K562 (cell line): ENCODE measurements around the gene TTC9C. TPM values are rescaled to one million over a fixed set of nuclear protein-coding genes. Genes with fewer than 3 reads are reported as not detected.

Experiments used
- AFF1 ChIP-seq, 2 experiments: fragments of 450-650 bp; IDR thresholded peaks; 2 replicates each; pipeline ENCODE4 v1.6.1; 2018; ENCODE audit warnings: mild to moderate bottlenecking in 2 of 2, low read depth in 1 of 2; ENCODE audit not compliant: partially characterized antibody in 2 of 2
- ATF7 ChIP-seq: fragments of 450-650 bp; IDR thresholded peaks from 2 replicates; pipeline ENCODE4 v1.7.1; 2014; ENCODE audit warnings: mild to moderate bottlenecking, moderate library complexity
- CREB5 ChIP-seq: fragments of 250-450 bp; sonication (Bioruptor Pico); IDR thresholded peaks from 2 replicates; pipeline ENCODE4 v1.5.0; 2020; ENCODE audit warnings: mild to moderate bottlenecking
- HNRNPK ChIP-seq: fragments of 200-400 bp; formaldehyde crosslinking; IDR thresholded peaks from one replicate; pipeline ENCODE4 v1.6.1; 2018; ENCODE audit warnings: mild to moderate bottlenecking, low read depth, low read length; ENCODE audit not compliant: poor library complexity, severe bottlenecking
- KDM5B ChIP-seq: fragments of 200-600 bp; sonication (generic); IDR thresholded peaks from 2 replicates; pipeline ENCODE4 v1.6.1; 2012; ENCODE audit warnings: low read depth, mild to moderate bottlenecking, moderate library complexity, low read length, control low read depth, inconsistent platforms; ENCODE audit not compliant: insufficient replicate concordance
- PCBP1 ChIP-seq: fragments of 200-400 bp; formaldehyde crosslinking; IDR thresholded peaks from 2 replicates; pipeline ENCODE4 v1.6.1; 2018; ENCODE audit warnings: mild to moderate bottlenecking, low read depth, low read length; ENCODE audit not compliant: poor library complexity, severe bottlenecking
- RBBP5 ChIP-seq: fragments of 200-600 bp; sonication (generic); IDR thresholded peaks from 2 replicates; pipeline ENCODE4 v1.6.1; 2012; ENCODE audit warnings: borderline replicate concordance, mild to moderate bottlenecking, low read length, control low read depth, inconsistent platforms; ENCODE audit not compliant: insufficient read depth, poor library complexity, severe bottlenecking
- SPI1 ChIP-seq: IDR thresholded peaks from 2 replicates; pipeline ENCODE4 v1.6.1; 2011; ENCODE audit warnings: low read depth, low read length, control low read depth, borderline replicate concordance
- TCF7 ChIP-seq: sonication (generic); IDR thresholded peaks from 2 replicates; pipeline ENCODE4 v1.6.1; 2016; ENCODE audit warnings: antibody characterized with exemption, borderline replicate concordance
- TEAD1 ChIP-seq, 2 experiments: fragments of 450-650 bp in 1 of 2; sonication (generic) in 1 of 2; formaldehyde crosslinking; IDR thresholded peaks; 2 replicates each; pipeline versions ENCODE4 v1.4.0 to v1.8.0; 2020 to 2022; ENCODE audit warnings: mild to moderate bottlenecking in 2 of 2, missing genetic modification reagents in 1 of 2
- ZFP36 ChIP-seq: fragments of 150-350 bp; IDR thresholded peaks from 2 replicates; pipeline ENCODE4 v1.6.1; 2018; ENCODE audit warnings: low read length, low read depth; ENCODE audit not compliant: partially characterized antibody
- ZNF589 ChIP-seq: fragments of 200-800 bp; sonication (Bioruptor generic); IDR thresholded peaks from 2 replicates; pipeline ENCODE4 v1.6.1; 2016; ENCODE audit warnings: low read depth, missing genetic modification characterization, missing compliant biosample characterization
- ZNF76 ChIP-seq: fragments of 250-450 bp; sonication (Bioruptor Pico); IDR thresholded peaks from 2 replicates; pipeline ENCODE4 v1.4.0; 2020; ENCODE audit warnings: mild to moderate bottlenecking, moderate library complexity, borderline replicate concordance
- ZSCAN29 ChIP-seq: fragments of 450-650 bp; IDR thresholded peaks from 2 replicates; pipeline ENCODE4 v1.6.1; 2017
- polyA plus RNA-seq, 8 experiments: library from polyadenylated mRNA; depleted of rRNA in 4 of 8; stranded (reverse) in 5 of 8; unstranded in 3 of 8; fragments of >200 nt; fragmentation: Nextera tagmentation in 2 of 8; fragmentation: Illumina TruSeq in 1 of 8; extraction: Ambion mirVana in 2 of 8; extraction: Trizol in 1 of 8; gene quantifications; 2 replicates each; pipeline versions ENCODE4 v1.2.1 to v1.2.3, GENCODE V29; 2011 to 2014; ENCODE audit warnings: inconsistent platforms in 1 of 8, missing spikeins in 1 of 8
- total RNA-seq, 7 experiments: library from RNA; depleted of rRNA in 6 of 7; stranded (reverse); fragments of >200 nt in 6 of 7; fragmentation: Illumina TruSeq in 2 of 7; extraction: Trizol in 2 of 7; gene quantifications; 2 replicates each; pipeline versions ENCODE4 v1.2.1 to v1.2.3, GENCODE V29; 2011 to 2021; ENCODE audit warnings: low replicate concordance in 1 of 7
- TF ChIP-seq, protein P1 (sequence below): fragments of 450-650 bp; formaldehyde crosslinking; IDR thresholded peaks from 2 replicates; pipeline ENCODE4 v1.4.0; 2022; ENCODE audit warnings: missing genetic modification characterization
- TF ChIP-seq, protein P2 (sequence below): sonication (generic); formaldehyde crosslinking; IDR thresholded peaks from 2 replicates; pipeline ENCODE4 v1.8.1; 2022; ENCODE audit warnings: missing genetic modification reagents

TTC9C gene
- total and polyA plus RNA-seq, 9 of the 15 experiments (the other 6 are each of a cell fraction or from before 2014, with no cell fraction given), result 32.8 to 59.0 (median 37.1) TPM

DNA sequence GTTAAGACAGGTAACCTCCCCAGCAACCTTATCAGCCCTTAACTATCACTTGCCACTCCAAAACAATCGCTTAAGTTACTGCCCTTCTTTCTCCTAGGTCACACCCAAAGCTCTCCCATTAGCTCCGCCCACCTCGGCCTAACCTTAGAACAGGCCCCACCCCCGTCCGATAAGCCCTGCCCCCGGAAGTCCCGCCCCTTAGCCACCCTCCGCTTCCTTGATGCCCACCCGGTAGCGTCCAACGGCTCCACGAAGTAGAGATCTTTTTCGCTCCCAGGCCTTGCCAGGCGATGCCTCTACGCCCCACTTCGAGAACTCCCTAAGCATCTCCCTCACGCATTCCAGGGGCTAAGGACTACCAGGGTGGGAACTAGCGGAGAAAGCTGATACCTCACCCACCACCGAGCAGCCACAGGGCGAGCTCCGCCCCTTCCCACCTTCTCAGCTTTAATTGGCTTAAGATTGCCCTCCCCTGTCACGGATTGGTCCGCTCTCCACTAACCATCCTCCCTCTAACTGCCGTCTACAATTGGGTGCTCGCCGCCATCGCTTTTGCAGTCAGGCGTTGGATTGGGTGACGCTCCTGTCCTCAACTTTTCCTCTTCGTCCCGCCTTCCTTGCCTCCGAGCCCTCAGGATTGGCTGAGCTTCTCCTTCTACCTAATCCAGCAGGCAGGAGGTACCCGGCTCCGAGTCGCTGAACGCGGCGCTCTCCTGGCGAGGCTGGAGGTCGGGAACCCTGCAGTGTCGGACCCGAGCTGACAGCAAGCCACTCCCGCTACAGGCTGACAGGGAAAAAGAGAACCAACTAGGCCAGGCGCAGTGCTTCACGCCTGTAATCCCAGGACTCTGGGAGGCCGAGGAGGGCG is 25.7 kb downstream of the TTC9C start, which contains the start of gene ZBTB3 (continued):
- TF ChIP-seq HNRNPK, result no peak
- peak; percentile 87 for TF ChIP-seq ATF7
- no peak for TF ChIP-seq ZNF76 (CRISPR knock-in tag)
- peak in 1 of 2 experiments; percentile 91; a peak in 2 of 4 replicates for TF ChIP-seq TEAD1 (CRISPR knock-in tag; IDR thresholded peaks at IDR 0.05)
- TF ChIP-seq, protein P1, sequence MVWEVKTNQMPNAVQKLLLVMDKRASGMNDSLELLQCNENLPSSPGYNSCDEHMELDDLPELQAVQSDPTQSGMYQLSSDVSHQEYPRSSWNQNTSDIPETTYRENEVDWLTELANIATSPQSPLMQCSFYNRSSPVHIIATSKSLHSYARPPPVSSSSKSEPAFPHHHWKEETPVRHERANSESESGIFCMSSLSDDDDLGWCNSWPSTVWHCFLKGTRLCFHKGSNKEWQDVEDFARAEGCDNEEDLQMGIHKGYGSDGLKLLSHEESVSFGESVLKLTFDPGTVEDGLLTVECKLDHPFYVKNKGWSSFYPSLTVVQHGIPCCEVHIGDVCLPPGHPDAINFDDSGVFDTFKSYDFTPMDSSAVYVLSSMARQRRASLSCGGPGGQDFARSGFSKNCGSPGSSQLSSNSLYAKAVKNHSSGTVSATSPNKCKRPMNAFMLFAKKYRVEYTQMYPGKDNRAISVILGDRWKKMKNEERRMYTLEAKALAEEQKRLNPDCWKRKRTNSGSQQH (CRISPR knock-in tag), result no peak
- no peak for TF ChIP-seq PCBP1
- TF ChIP-seq, protein P2, sequence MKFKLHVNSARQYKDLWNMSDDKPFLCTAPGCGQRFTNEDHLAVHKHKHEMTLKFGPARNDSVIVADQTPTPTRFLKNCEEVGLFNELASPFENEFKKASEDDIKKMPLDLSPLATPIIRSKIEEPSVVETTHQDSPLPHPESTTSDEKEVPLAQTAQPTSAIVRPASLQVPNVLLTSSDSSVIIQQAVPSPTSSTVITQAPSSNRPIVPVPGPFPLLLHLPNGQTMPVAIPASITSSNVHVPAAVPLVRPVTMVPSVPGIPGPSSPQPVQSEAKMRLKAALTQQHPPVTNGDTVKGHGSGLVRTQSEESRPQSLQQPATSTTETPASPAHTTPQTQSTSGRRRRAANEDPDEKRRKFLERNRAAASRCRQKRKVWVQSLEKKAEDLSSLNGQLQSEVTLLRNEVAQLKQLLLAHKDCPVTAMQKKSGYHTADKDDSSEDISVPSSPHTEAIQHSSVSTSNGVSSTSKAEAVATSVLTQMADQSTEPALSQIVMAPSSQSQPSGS, result no peak
- no peak for TF ChIP-seq ZNF589 (CRISPR knock-in tag)
- TF ChIP-seq ZSCAN29, result no peak
- no peak for TF ChIP-seq AFF1 (IDR thresholded peaks at IDR 0.05; ENCODE audit: low read depth in 1 of 2, partially characterized antibody in 2 of 2)
- TF ChIP-seq KDM5B, result peak; percentile 88
- no peak for TF ChIP-seq CREB5
- peak; percentile 87 for TF ChIP-seq RBBP5
- TF ChIP-seq SPI1, result no peak
- TF ChIP-seq TCF7, result 0 out of 2 replicates have a peak, but pooled peaks have one; percentile 14
- peak; percentile 15 for TF ChIP-seq ZFP36
